ENCODE measurements around the gene TSKU.
"Not testable (repeated sequence)": the region's sequence is repeated elsewhere in the genome, so short reads cannot be mapped to it uniquely, and the experiment has no call there.

The TSKU gene

GRCh38 chr11:76789443-76789719, 6.2 kb downstream of the TSKU start:
- no peak for DNase-seq

GRCh38 chr11:76790251-76790650, 7.1 kb downstream of the TSKU start:
- no peak for DNase-seq

GRCh38 chr11:76791002-76791770, 8.0 kb downstream of the TSKU start:
- DNase-seq, result not testable (repeated sequence)

GRCh38 chr11:76791861-76792260, 8.7 kb downstream of the TSKU start:
- no peak for DNase-seq

- no peak for DNase-seq
These were observed 9.5 kb downstream of the TSKU start for GRCh38 chr11:76792505-76793264.

GRCh38 chr11:76793391-76794291, 10.5 kb downstream of the TSKU start:
- no peak for DNase-seq

- no peak for DNase-seq
These were observed 11.5 kb downstream of the TSKU start for GRCh38 chr11:76794371-76795289.

GRCh38 chr11:76795290-76795935, 12.3 kb downstream of the TSKU start:
- DNase-seq, result no peak

GRCh38 chr11:76795936-76796441, 12.8 kb downstream of the TSKU start:
- no peak for DNase-seq

- DNase-seq, result no peak
These were observed 13.5 kb downstream of the TSKU start for GRCh38 chr11:76796511-76797198.

- no peak for DNase-seq
These were observed 14.4 kb downstream of the TSKU start for GRCh38 chr11:76797341-76798201.

GRCh38 chr11:76798202-76798581, 15.0 kb downstream of the TSKU start:
- DNase-seq, result no peak

- no peak for DNase-seq
These were observed 15.5 kb downstream of the TSKU start for GRCh38 chr11:76798671-76799065.

GRCh38 chr11:76799066-76799804, 16.1 kb downstream of the TSKU start:
- DNase-seq, result peak in 1 of 2 experiments; percentile 36

GRCh38 chr11:76800466-76801200, 17.5 kb downstream of the TSKU start:
- no peak for DNase-seq

- DNase-seq, result no peak
These were observed 18.1 kb downstream of the TSKU start for GRCh38 chr11:76801225-76801624.

- no peak for DNase-seq
These were observed 18.6 kb downstream of the TSKU start for GRCh38 chr11:76801736-76802135.

GRCh38 chr11:76802151-76802550, 19.0 kb downstream of the TSKU start:
- no peak for DNase-seq

GRCh38 chr11:76802621-76803020, 19.5 kb downstream of the TSKU start:
- DNase-seq, result no peak

Data from NCI-H1930 (cell line).